Vagina (tissue), 2 donors: Measurements from ENCODE around the gene TMBIM4. TPM values are rescaled to one million over a fixed set of nuclear protein-coding genes. Genes with fewer than 3 reads are reported as not detected.

ENCODE experiments used
- DNase-seq, 2 donors: peaks; one replicate each; pipeline ENCODE4 v3.0.0-alpha.2; 2017; ENCODE audit errors: extremely low spot score in 2 of 2
- H3K27ac ChIP-seq: fragments of 200-600 bp; sonication (generic); one replicate; pipeline ENCODE4 v1.5.1; 2019
- H3K27me3 ChIP-seq: fragments of 200-600 bp; sonication (generic); one replicate; pipeline ENCODE4 v1.5.1; 2019
- H3K36me3 ChIP-seq, 2 donors: fragments of 200-600 bp; sonication (generic); one replicate each; pipeline ENCODE4 v1.5.1; 2017 to 2019
- H3K4me1 ChIP-seq: fragments of 200-600 bp; sonication (generic); one replicate; pipeline ENCODE4 v1.5.1; 2019
- H3K4me3 ChIP-seq, 2 donors: fragments of 200-600 bp; sonication (generic); 1 replicate in 1 of 2; 2 replicates in 1 of 2; pipeline ENCODE4 v1.5.1; 2016 to 2019
- H3K9me3 ChIP-seq: fragments of 200-600 bp; sonication (generic); one replicate; pipeline ENCODE4 v1.5.1; 2019
- POLR2A ChIP-seq, 2 donors: fragments of 450-650 bp; IDR thresholded peaks; one replicate each; pipeline ENCODE4 v1.6.1; 2017; ENCODE audit warnings: antibody characterized with exemption in 2 of 2, mild to moderate bottlenecking in 2 of 2, moderate library complexity in 2 of 2
- POLR2AphosphoS5 ChIP-seq, 2 donors: sonication (generic); formaldehyde crosslinking; IDR thresholded peaks; one replicate each; pipeline ENCODE4 v1.9.0; 2017; ENCODE audit warnings: antibody characterized with exemption in 2 of 2, mild to moderate bottlenecking in 2 of 2, low read depth in 1 of 2; ENCODE audit not compliant: insufficient read depth in 1 of 2
- intact Hi-C: fragments of 100-400 bp; cut with DNase I; formaldehyde crosslinking; loops from one replicate; pipeline ENCODE4 v1.15.1; 2023
- total RNA-seq: library from RNA; depleted of rRNA; stranded (reverse); fragments of >200 nt; gene quantifications from one replicate; pipeline ENCODE4 v1.2.3, GENCODE V29; 2016
- TF ChIP-seq, protein P1 (sequence below), 3 experiments: fragments of 450-650 bp in 2 of 3; fragments of 200-600 bp in 1 of 3; sonication (generic) in 1 of 3; IDR thresholded peaks; one replicate each; pipeline ENCODE4 v1.5.1; 2017 to 2019; ENCODE audit warnings: antibody characterized with exemption in 3 of 3, mild to moderate bottlenecking in 2 of 3, moderate library complexity in 2 of 3

The TMBIM4 gene
- total RNA-seq, 1 donor from 2014 or later: 98.7 TPM

DNA sequence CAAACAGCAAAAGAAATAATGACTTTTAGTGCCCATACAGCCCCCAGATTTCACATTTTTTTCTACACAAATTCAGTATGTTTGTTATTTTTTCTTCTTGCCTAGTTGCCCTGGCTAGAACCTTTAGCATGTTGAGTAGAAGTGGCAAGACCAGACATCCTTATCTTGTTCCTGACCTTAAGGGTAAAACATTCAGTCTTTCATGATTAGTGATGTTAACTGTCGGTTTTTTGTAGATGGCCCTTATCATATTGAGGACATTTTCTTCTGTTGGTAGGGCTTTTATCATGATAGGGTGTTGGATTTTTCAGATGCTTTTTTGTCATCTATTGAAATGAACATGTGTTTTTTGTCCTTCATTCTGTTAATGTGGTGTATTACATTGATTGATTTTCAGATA lies 36.3 kb upstream of the TMBIM4 start:
- no peak for TF ChIP-seq POLR2A (IDR thresholded peaks at IDR 0.05)
- no peak for TF ChIP-seq POLR2AphosphoS5 (IDR thresholded peaks at IDR 0.05; ENCODE audit: insufficient read depth in 1 of 2, low read depth in 1 of 2)
- TF ChIP-seq, protein P1, sequence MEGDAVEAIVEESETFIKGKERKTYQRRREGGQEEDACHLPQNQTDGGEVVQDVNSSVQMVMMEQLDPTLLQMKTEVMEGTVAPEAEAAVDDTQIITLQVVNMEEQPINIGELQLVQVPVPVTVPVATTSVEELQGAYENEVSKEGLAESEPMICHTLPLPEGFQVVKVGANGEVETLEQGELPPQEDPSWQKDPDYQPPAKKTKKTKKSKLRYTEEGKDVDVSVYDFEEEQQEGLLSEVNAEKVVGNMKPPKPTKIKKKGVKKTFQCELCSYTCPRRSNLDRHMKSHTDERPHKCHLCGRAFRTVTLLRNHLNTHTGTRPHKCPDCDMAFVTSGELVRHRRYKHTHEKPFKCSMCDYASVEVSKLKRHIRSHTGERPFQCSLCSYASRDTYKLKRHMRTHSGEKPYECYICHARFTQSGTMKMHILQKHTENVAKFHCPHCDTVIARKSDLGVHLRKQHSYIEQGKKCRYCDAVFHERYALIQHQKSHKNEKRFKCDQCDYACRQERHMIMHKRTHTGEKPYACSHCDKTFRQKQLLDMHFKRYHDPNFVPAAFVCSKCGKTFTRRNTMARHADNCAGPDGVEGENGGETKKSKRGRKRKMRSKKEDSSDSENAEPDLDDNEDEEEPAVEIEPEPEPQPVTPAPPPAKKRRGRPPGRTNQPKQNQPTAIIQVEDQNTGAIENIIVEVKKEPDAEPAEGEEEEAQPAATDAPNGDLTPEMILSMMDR (IDR thresholded peaks at IDR 0.05): no peak
- Histone ChIP-seq H3K36me3 (no peaks in the 10 kb centered on the region), H3K27ac (no peak overlapping the region), H3K9me3 (no peaks in the 10 kb centered on the region), H3K4me1 (no peaks in the 10 kb centered on the region), H3K27me3 (no peaks in the 10 kb centered on the region), H3K4me3 (no peak overlapping the region)
- intact Hi-C loops: no loop called here
- no peak for DNase-seq

DNA sequence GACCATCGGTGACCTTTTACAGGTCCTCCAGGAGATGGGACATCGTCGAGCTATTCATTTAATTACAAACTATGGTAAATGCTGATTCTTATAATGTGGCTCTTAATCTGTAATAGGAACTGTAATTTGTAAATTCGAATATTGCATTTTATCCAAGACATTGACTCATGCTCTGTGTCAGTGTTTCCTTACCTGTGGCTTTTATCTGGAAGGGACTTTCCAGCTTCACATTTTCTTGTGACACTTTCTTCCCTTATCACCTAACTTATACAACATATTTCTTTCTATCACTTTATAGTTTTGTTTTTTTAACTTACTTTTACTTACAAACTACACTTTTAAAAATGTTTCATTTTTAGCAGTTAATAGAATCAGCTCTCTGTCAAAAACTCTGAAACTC lies 34.0 kb upstream of the TMBIM4 start:
- Histone ChIP-seq H3K4me3 (no peak overlapping the region), H3K27ac (no peak overlapping the region), H3K36me3 (no peaks in the 10 kb centered on the region), H3K27me3 (no peaks in the 10 kb centered on the region), H3K4me1 (no peaks in the 10 kb centered on the region), H3K9me3 (no peaks in the 10 kb centered on the region)
- intact Hi-C loops: no loop called here
- TF ChIP-seq POLR2AphosphoS5 (IDR thresholded peaks at IDR 0.05; ENCODE audit: insufficient read depth in 1 of 2, low read depth in 1 of 2) (no peak), POLR2A (IDR thresholded peaks at IDR 0.05) (no peak)
- TF ChIP-seq, protein P1 (IDR thresholded peaks at IDR 0.05): no peak
- DNase-seq: no peak

DNA sequence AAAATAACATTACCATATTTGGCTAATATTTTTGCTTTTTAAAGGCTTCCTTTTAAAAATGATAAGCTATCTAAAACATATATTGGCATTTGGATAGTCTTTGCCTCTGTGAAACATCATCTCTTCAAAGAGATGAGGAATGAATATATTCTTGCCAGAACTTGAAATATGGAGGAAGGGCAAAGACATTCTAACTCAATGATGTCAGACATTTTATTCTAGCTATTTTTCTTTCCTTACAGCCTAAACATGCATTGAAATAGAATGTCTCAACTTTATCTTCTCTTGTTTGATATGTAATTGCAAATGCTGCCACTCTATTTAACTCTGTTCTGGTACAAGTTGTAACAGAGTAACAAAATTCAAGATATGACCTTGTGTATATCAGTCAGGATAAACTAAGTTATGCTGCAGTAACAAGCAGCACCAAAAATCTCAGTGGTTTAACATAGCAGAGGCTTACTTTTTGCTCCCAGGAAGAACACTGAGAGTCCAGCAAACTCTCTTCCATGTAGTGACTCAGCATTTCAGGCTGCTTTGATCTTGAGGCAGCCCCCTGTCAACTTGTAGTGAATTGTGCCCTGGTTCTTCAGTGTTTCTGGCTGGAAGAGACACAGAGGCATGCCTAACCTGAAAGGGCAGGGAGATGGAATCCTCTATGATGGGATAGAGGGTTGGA lies 30.2 kb upstream of the TMBIM4 start:
- TF ChIP-seq POLR2A (IDR thresholded peaks at IDR 0.05) (no peak), POLR2AphosphoS5 (IDR thresholded peaks at IDR 0.05; ENCODE audit: insufficient read depth in 1 of 2, low read depth in 1 of 2) (no peak)
- TF ChIP-seq, protein P1 (IDR thresholded peaks at IDR 0.05): no peak
- no peak for DNase-seq
- Histone ChIP-seq H3K4me3 (no peak overlapping the region), H3K9me3 (no peaks in the 10 kb centered on the region), H3K36me3 (no peaks in the 10 kb centered on the region), H3K4me1 (peaks cover 10% of the 10 kb centered on the region), H3K27ac (no peak overlapping the region), H3K27me3 (no peaks in the 10 kb centered on the region)
- intact Hi-C loops: no loop called here

DNA sequence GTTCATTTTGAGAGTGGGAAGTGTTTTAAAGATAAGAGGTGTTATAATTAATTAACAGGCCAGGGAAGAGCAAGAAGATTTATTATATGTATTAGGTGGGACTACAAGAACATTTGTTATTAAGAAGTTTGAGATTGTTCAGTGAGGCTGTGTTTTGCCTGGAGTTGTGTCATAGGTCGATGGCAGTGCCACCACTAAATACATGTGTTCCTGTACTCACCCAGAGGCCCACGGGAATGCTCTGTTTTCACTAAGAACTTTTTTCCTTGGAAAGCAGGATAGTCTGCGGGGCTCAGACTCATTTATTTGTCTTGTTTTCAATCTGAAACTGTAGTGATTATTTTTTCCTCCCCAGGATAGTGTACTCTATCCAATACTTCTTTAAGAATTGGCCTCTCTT lies 29.3 kb upstream of the TMBIM4 start:
- Histone ChIP-seq H3K36me3 (no peaks in the 10 kb centered on the region), H3K4me1 (peaks cover 10% of the 10 kb centered on the region), H3K27me3 (no peaks in the 10 kb centered on the region), H3K27ac (no peak overlapping the region), H3K4me3 (no peak overlapping the region), H3K9me3 (no peaks in the 10 kb centered on the region)
- no peak for TF ChIP-seq POLR2AphosphoS5 (IDR thresholded peaks at IDR 0.05; ENCODE audit: insufficient read depth in 1 of 2, low read depth in 1 of 2)
- TF ChIP-seq POLR2A (IDR thresholded peaks at IDR 0.05): no peak
- TF ChIP-seq, protein P1 (IDR thresholded peaks at IDR 0.05): no peak
- intact Hi-C loops: no loop called here
- no peak for DNase-seq

DNA sequence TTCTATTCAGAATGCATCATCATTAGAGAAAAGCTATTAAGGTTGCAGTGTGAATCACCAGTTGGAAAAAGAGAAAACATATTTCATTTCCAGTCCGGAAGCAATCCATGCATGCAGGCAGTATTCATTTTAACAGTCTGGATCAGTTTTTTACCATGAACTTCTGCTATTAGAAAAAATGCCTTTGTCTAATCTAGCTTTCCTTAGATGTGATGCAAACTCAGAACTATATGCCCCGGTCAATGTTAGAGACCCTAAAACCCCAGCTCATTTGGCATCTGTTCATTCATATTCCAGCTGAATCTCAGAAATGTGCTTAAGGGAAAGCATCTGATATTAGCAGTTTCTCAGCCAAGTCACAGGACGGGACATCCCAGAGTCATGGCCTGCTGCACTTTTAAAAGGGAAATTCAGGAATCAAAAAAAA lies 27.7 kb upstream of the TMBIM4 start:
- Histone ChIP-seq H3K4me3 (no peak overlapping the region), H3K27me3 (no peaks in the 10 kb centered on the region), H3K27ac (peak overlapping the region; percentile 28), H3K9me3 (no peaks in the 10 kb centered on the region), H3K4me1 (peaks cover 14% of the 10 kb centered on the region), H3K36me3 (no peaks in the 10 kb centered on the region)
- no peak for DNase-seq
- intact Hi-C loops: no loop called here
- TF ChIP-seq, protein P1 (IDR thresholded peaks at IDR 0.05): no peak
- TF ChIP-seq POLR2A (IDR thresholded peaks at IDR 0.05): no peak
- TF ChIP-seq POLR2AphosphoS5 (IDR thresholded peaks at IDR 0.05; ENCODE audit: insufficient read depth in 1 of 2, low read depth in 1 of 2): peak in 1 of 2 donors; percentile 11
